A549 (cell line): Measurements from ENCODE around the gene PRAME. TPM values are rescaled to one million over a fixed set of nuclear protein-coding genes. Genes with fewer than 3 reads are reported as not detected.
"Not testable (repeated sequence)": the region's sequence is repeated elsewhere in the genome, so short reads cannot be mapped to it uniquely, and the experiment has no call there.

ENCODE experiments used
- ATAC-seq, 2 experiments: fragments of 200-7000 bp in 1 of 2; fragments of >200 bp in 1 of 2; cut with Nextera tagmentation in 1 of 2; cut with Tn5 transposase in 1 of 2; 3 replicates each; pipeline versions ENCODE4 v1.8.0 to v1.9.1; 2018 to 2020; ENCODE audit warnings: mild to moderate bottlenecking in 1 of 2, moderate library complexity in 1 of 2
- CTCF ChIA-PET: fragments of 300-600 bp; sonication (Branson Sonifier 250); formaldehyde crosslinking; extraction: SDS; loops from one replicate; lab custom pipeline; 2021; ENCODE audit warnings: antibody characterized with exemption, inconsistent platforms; lab: Yijun Ruan, JAX
- POLR2A ChIA-PET: fragments of 350-600 bp; formaldehyde crosslinking; extraction: SDS; loops from one replicate; lab custom pipeline; 2021; ENCODE audit warnings: antibody characterized with exemption, inconsistent platforms; lab: Yijun Ruan, JAX
- DNase-seq, 2 experiments: peaks; one replicate each; pipeline versions ENCODE4 v3.0.0 to v3.0.0-alpha.2; 2011 to 2016; ENCODE audit warnings: low read depth in 1 of 2, low spot score in 1 of 2
- FAIRE-seq: peaks from 2 replicates; lab custom pipeline; 2011; peaks lifted over from hg19 to GRCh38; lab: Jason Lieb, UNC
- H3K27ac ChIP-seq, 2 experiments: fragments of >200 bp; sonication (Bioruptor Twin); formaldehyde crosslinking; 3 replicates each; pipeline ENCODE4 v1.5.1; 2016 to 2017
- H3K4me1 ChIP-seq: fragments of >200 bp; sonication (Bioruptor Twin); formaldehyde crosslinking; 3 replicates; pipeline ENCODE4 v1.6.1; 2016
- H3K4me2 ChIP-seq: fragments of >200 bp; sonication (Bioruptor Twin); formaldehyde crosslinking; 3 replicates; pipeline ENCODE4 v1.6.1; 2016
- H3K4me3 ChIP-seq: fragments of >200 bp; sonication (Bioruptor Twin); formaldehyde crosslinking; 3 replicates; pipeline ENCODE4 v1.5.1; 2016
- H3K9me3 ChIP-seq: fragments of >200 bp; sonication (Bioruptor Twin); formaldehyde crosslinking; 3 replicates; pipeline ENCODE4 v1.6.1; 2016
- CEBPB ChIP-seq, 2 experiments: fragments of >200 bp in 1 of 2; sonication (Bioruptor Twin) in 1 of 2; formaldehyde crosslinking in 1 of 2; IDR thresholded peaks; 2 replicates each; pipeline ENCODE4 v1.6.1; 2012 to 2016
- CHD2 ChIP-seq: fragments of 150-350 bp; IDR thresholded peaks from 2 replicates; pipeline ENCODE4 v1.6.1; 2014; ENCODE audit warnings: low read length; ENCODE audit not compliant: partially characterized antibody
- CTCF ChIP-seq: fragments of >200 bp; sonication (Bioruptor Twin); formaldehyde crosslinking; IDR thresholded peaks from 3 replicates; pipeline ENCODE4 v1.5.1; 2016
- EHF ChIP-seq: fragments of 250-450 bp; sonication (Bioruptor Pico); IDR thresholded peaks from 2 replicates; pipeline ENCODE4 v1.5.0; 2020; ENCODE audit warnings: mild to moderate bottlenecking
- EHMT2 ChIP-seq: fragments of 200-600 bp; sonication (generic); IDR thresholded peaks from 2 replicates; pipeline ENCODE4 v1.6.1; 2016; ENCODE audit warnings: antibody characterized with exemption, low read depth, mild to moderate bottlenecking, moderate library complexity
- FOSB ChIP-seq: fragments of 250-450 bp; sonication (Bioruptor Pico); IDR thresholded peaks from 2 replicates; pipeline ENCODE4 v1.5.0; 2020; ENCODE audit warnings: mild to moderate bottlenecking, moderate library complexity
- GATA3 ChIP-seq: IDR thresholded peaks from 2 replicates; pipeline ENCODE4 v1.6.1; 2012; ENCODE audit warnings: borderline replicate concordance
- HMGXB4 ChIP-seq: fragments of 250-450 bp; sonication (Bioruptor Pico); IDR thresholded peaks from 2 replicates; pipeline ENCODE4 v1.5.0; 2021; ENCODE audit warnings: mild to moderate bottlenecking, moderate library complexity, borderline replicate concordance
- HOXB5 ChIP-seq: fragments of 250-450 bp; sonication (Bioruptor Pico); IDR thresholded peaks from 2 replicates; pipeline ENCODE4 v1.5.0; 2020; ENCODE audit warnings: mild to moderate bottlenecking, moderate library complexity
- JUN ChIP-seq, 2 experiments: fragments of >200 bp; sonication (Bioruptor Twin); formaldehyde crosslinking; IDR thresholded peaks; 2 replicates in 1 of 2; 3 replicates in 1 of 2; pipeline ENCODE4 v1.6.1; 2016 to 2017
- JUNB ChIP-seq: fragments of >200 bp; sonication (Bioruptor Twin); formaldehyde crosslinking; IDR thresholded peaks from 2 replicates; pipeline ENCODE4 v1.6.1; 2016
- MAX ChIP-seq: IDR thresholded peaks from 2 replicates; pipeline ENCODE4 v1.6.1; 2012
- MYC ChIP-seq: IDR thresholded peaks from 2 replicates; pipeline ENCODE4 v1.6.1; 2012; ENCODE audit warnings: mild to moderate bottlenecking, inconsistent platforms, low read length, improper control_type of control experiment, borderline replicate concordance
- NFE2L2 ChIP-seq: fragments of 150-350 bp; conservative IDR thresholded peaks from 2 replicates; pipeline ENCODE4 v1.6.1; 2014; ENCODE audit warnings: low read length
- PHF8 ChIP-seq: fragments of 200-600 bp; sonication (generic); IDR thresholded peaks from 2 replicates; pipeline ENCODE4 v1.6.1; 2016; ENCODE audit warnings: low read depth, mild to moderate bottlenecking, antibody characterized with exemption, moderate library complexity, borderline replicate concordance
- POLR2A ChIP-seq: IDR thresholded peaks from 2 replicates; pipeline ENCODE4 v1.6.1; 2012; ENCODE audit warnings: mild to moderate bottlenecking, low read length
- RAD21 ChIP-seq, 2 experiments: fragments of >200 bp in 1 of 2; sonication (Bioruptor Twin) in 1 of 2; formaldehyde crosslinking in 1 of 2; IDR thresholded peaks in 1 of 2; conservative IDR thresholded peaks in 1 of 2; 2 replicates in 1 of 2; 3 replicates in 1 of 2; pipeline ENCODE4 v1.6.1; 2012 to 2018; ENCODE audit warnings: inconsistent platforms in 1 of 2
- SMC3 ChIP-seq: fragments of >200 bp; sonication (Bioruptor Twin); formaldehyde crosslinking; IDR thresholded peaks from 3 replicates; pipeline ENCODE4 v1.6.1; 2018; ENCODE audit warnings: inconsistent platforms
- SREBF2 ChIP-seq: fragments of 450-650 bp; IDR thresholded peaks from 2 replicates; pipeline ENCODE4 v1.6.1; 2014; ENCODE audit warnings: mild to moderate bottlenecking, moderate library complexity
- WGBS: methylation state at CpG from one replicate; pipeline ENCODE4 v1.1.6; 2017; ENCODE audit errors: missing lambda C conversion rate; 5-methylcytosine and 5-hydroxymethylcytosine counted together
- polyA minus RNA-seq: library from RNA; depleted of rRNA, polyadenylated mRNA; stranded (reverse); fragments of >200 nt; gene quantifications from 2 replicates; pipeline ENCODE4 v1.2.3, GENCODE V29; 2011; rRNA and poly(A)+ RNA removed
- polyA plus RNA-seq, 4 experiments: library from polyadenylated mRNA; depleted of rRNA in 3 of 4; stranded (reverse); fragments of >200 nt; fragmentation: RNase III in 1 of 4; extraction: RNeasy Plus Mini Kit Qiagen cat#74134 plus additional on column Dnase treatment in 1 of 4; gene quantifications; 2 replicates in 3 of 4; 3 replicates in 1 of 4; pipeline ENCODE4 v1.2.3, GENCODE V29; 2011 to 2017

Gene PRAME
- 173 and 228 TPM in 2 replicates for polyA plus RNA-seq (2011; rRNA removed)
- 136 and 155 TPM in 2 replicates for polyA plus RNA-seq (2012; cell fraction: cytosol; rRNA removed)
- polyA plus RNA-seq (2012; cell fraction: nucleus; rRNA removed) = 271 and 295 TPM in 2 replicates
- polyA plus RNA-seq (2017; fragmentation: RNase III; extraction: RNeasy Plus Mini Kit Qiagen cat#74134 plus additional on column Dnase treatment) = 112 to 143 TPM (median 130 TPM) in 3 replicates
- polyA minus RNA-seq = 111 and 127 TPM in 2 replicates

GRCh38 chr22:22558972-22559603 is at the start of gene PRAME:
Gene PRAME, minus strand, starts transcription at chr22:22559265. Its CDS starts 2,433 bp downstream, at chr22:22556832.
- Histone ChIP-seq H3K9me3 (no peaks in the 10 kb centered on the region), H3K27ac (peak within 1 kb of the TSS; percentile 96 to 99), H3K4me2 (peak within 1 kb of the TSS; percentile 73), H3K4me1 (peaks cover 36% of the 10 kb centered on the region; the same call in 2 of the 3 replicates), H3K4me3 (peak within 1 kb of the TSS; percentile 90)
- DNase-seq = peak; percentile 71 to 93
- ChIA-PET CTCF (interaction anchor here (0.6 to 4.8 kb wide), 31 partner anchors 8 to 200 kb away, joined by 3 to 32 read pairs (median 4); partner anchors contain the start of genes ZNF280A and ZNF280B), POLR2A (interaction anchor here (0.8 to 2.1 kb wide), 4 partner anchors 21 to 50 kb away, joined by 3 to 15 read pairs (median 3); partner anchors contain the start of gene ZNF280A)
- FAIRE-seq = no peak
- TF ChIP-seq SMC3 (peak; percentile 46; the same call in 2 of the 3 replicates), MAX (peak; percentile 64), JUNB (no peak), CTCF (peak; percentile 76), JUN (IDR thresholded peaks at IDR 0.05) (peak in 1 of 2 experiments; percentile 48; a peak in 1 of 5 replicates), RAD21 (conservative IDR thresholded peaks at IDR 0.05 in 1 of 2, IDR thresholded peaks at IDR 0.05 in 1 of 2) (peak; percentile 44 to 59), POLR2A (peak; percentile 15; the same call in 1 of the 2 replicates), NFE2L2 (no peak)
- ATAC-seq = peak; percentile 95 to 98
- WGBS = 0% methylated on average over 13 of the region's 32 CpGs

- H3K4me3 ChIP-seq, H3K4me2 ChIP-seq, DNase-seq, H3K27ac ChIP-seq, ATAC-seq, FAIRE-seq, H3K9me3 ChIP-seq, POLR2A ChIA-PET, CTCF ChIA-PET, H3K4me1 ChIP-seq: not testable (repeated sequence)
- 31% methylated on average over 3 of the region's 3 CpGs for WGBS
These were observed 49.0 kb upstream of the PRAME start for GRCh38 chr22:22608022-22608421.

- POLR2A ChIA-PET = no interaction called here
These were observed 46.0 kb upstream of the PRAME start for GRCh38 chr22:22605074-22605404.

GRCh38 chr22:22604326-22605073 is 45.4 kb upstream of the PRAME start:
- H3K9me3 ChIP-seq = no peaks in the 10 kb centered on the region
- POLR2A ChIA-PET = no interaction called here
- TF ChIP-seq HMGXB4 (CRISPR knock-in tag) (no peak), FOSB (no peak), EHMT2 (no peak), CHD2 (no peak), MYC (no peak), JUNB (no peak), NFE2L2 (no peak), PHF8 (no peak), EHF (CRISPR knock-in tag) (no peak), SMC3 (no peak), CEBPB (IDR thresholded peaks at IDR 0.05) (no peak)
- DNase-seq = no peak
- no peaks in the 10 kb centered on the region for H3K4me1 ChIP-seq
- no peak overlapping the region for H3K4me2 ChIP-seq
- no peak overlapping the region for H3K4me3 ChIP-seq
- 50% methylated on average over 1 of the region's 3 CpGs for WGBS
- no peak overlapping the region for H3K27ac ChIP-seq
- FAIRE-seq = no peak
- no peak for ATAC-seq
- CTCF ChIA-PET = interaction anchor here (1.5 to 1.7 kb wide), 3 partner anchors 10 to 351 kb away, joined by 3 to 6 read pairs (median 5); no protein-coding TSS in a partner anchor

More at GRCh38 chr22:22605074-22605404, 46.0 kb upstream of the PRAME start:
- CTCF ChIA-PET = interaction anchor here (1.5 to 1.7 kb wide), 3 partner anchors 10 to 351 kb away, joined by 3 to 6 read pairs (median 5); no protein-coding TSS in a partner anchor
- H3K9me3 ChIP-seq = no peaks in the 10 kb centered on the region
- H3K4me2 ChIP-seq = no peak overlapping the region
- no peak overlapping the region for H3K27ac ChIP-seq
- no peak for FAIRE-seq
- TF ChIP-seq GATA3 = no peak
- no peak for TF ChIP-seq SREBF2
- TF ChIP-seq MAX = no peak
- TF ChIP-seq JUN (IDR thresholded peaks at IDR 0.05) = no peak
- no peak for TF ChIP-seq HOXB5 (CRISPR knock-in tag)
- TF ChIP-seq, all 56 proteins: peak for 0
- DNase-seq (no peak), ATAC-seq (no peak)
- Histone ChIP-seq H3K4me3 (no peak overlapping the region), H3K4me1 (no peaks in the 10 kb centered on the region)
- WGBS = 100% methylated on average over 3 of the region's 3 CpGs
